Erythroblast (primary cell): ENCODE measurements around the gene RNU5D-1.

Experiments
- GATA1 ChIP-seq: IDR thresholded peaks from 2 replicates; pipeline ENCODE4 v1.6.1; 2011; ENCODE audit warnings: low read depth, mild to moderate bottlenecking, control low read depth, low read length, moderate library complexity
- POLR2A ChIP-seq: IDR thresholded peaks from 2 replicates; pipeline ENCODE4 v1.6.1; 2011; ENCODE audit warnings: mild to moderate bottlenecking, low read length

DNA sequence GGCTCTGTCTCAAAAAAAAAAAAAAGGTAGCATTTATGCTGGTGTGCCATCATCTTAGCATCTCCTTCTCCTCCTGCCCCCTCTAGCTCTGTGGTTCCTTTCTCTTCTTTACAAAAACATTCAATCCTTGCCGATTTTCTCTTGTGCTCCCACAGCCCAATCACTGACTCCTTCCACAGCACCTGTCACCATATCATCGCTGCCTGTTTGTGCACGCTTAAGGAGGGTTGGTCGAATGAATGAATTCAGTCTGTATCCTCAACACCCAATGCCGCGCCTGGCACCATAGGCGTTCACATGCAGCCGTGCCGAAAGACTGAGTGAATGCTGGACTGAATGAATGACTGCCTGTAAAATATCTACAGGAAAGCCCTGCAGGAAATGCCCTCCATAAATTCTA is 7.9 kb downstream of the RNU5D-1 start:
- TF ChIP-seq POLR2A, result no peak
- no peak for TF ChIP-seq GATA1
